MM.1S (cell line): Measurements from ENCODE around the gene ALDH16A1.

ENCODE experiments used
- CTCF ChIP-seq: fragments of 300-600 bp; sonication (generic); IDR thresholded peaks from 2 replicates; pipeline ENCODE4 v1.5.1; 2016; ENCODE audit warnings: antibody characterized with exemption, low read length, mixed read lengths
- EZH2 ChIP-seq: fragments of 300-600 bp; sonication (generic); optimal IDR thresholded peaks from 2 replicates; pipeline ENCODE3; 2017; ENCODE audit warnings: low read depth, mild to moderate bottlenecking, antibody characterized with exemption, low read length, mixed read lengths
- EZH2phosphoT487 ChIP-seq: fragments of 300-600 bp; sonication (generic); IDR thresholded peaks from 2 replicates; pipeline ENCODE4 v1.6.1; 2018; ENCODE audit warnings: antibody characterized with exemption, low read length

- TF ChIP-seq CTCF (no peak), EZH2 (no peak), EZH2phosphoT487 (no peak)
These were observed 50.5 kb downstream of the ALDH16A1 start for GRCh38 chr19:49503582-49503962.
